RWPE1 (cell line): ENCODE measurements around the gene HOXD4.

ENCODE experiments used
- CTCF ChIA-PET: fragments of 350-600 bp; sonication (Branson Sonifier 250); formaldehyde crosslinking; extraction: SDS; loops from one replicate; lab custom pipeline; 2021; lab: Yijun Ruan, JAX
- POLR2A ChIA-PET: fragments of 400-600 bp; formaldehyde crosslinking; extraction: SDS; loops from one replicate; lab custom pipeline; 2020; ENCODE audit warnings: antibody characterized with exemption; ENCODE audit not compliant: low non-redundant PET; lab: Yijun Ruan, JAX
- DNase-seq: peaks from one replicate; pipeline ENCODE4 v3.0.0; 2012; ENCODE audit warnings: low spot score
- H3K27ac ChIP-seq: fragments of 450-650 bp; 2 replicates; pipeline ENCODE4 v1.5.1; 2017
- CTCF ChIP-seq: fragments of 450-650 bp; conservative IDR thresholded peaks from 2 replicates; pipeline ENCODE4 v1.5.1; 2017; ENCODE audit warnings: low read depth, mild to moderate bottlenecking

The HOXD4 gene

GRCh38 chr2:176117823-176118371 is 33.5 kb upstream of the HOXD4 start:
- DNase-seq = no peak
- TF ChIP-seq CTCF = no peak
- H3K27ac ChIP-seq = peak overlapping the region; percentile 66; the same call in 1 of the 2 replicates
- ChIA-PET POLR2A (no interaction called here), CTCF (interaction anchor here (0.8 kb wide), 1 partner anchor 9 kb away, joined by 4 read pairs; no protein-coding TSS in a partner anchor)

- no peak for DNase-seq
- ChIA-PET CTCF (no interaction called here), POLR2A (no interaction called here)
- no peak overlapping the region for H3K27ac ChIP-seq
- TF ChIP-seq CTCF = no peak
These were observed 32.6 kb upstream of the HOXD4 start for GRCh38 chr2:176118601-176119339.

- no peak for TF ChIP-seq CTCF
- POLR2A ChIA-PET = interaction anchor here (0.7 kb wide), 1 partner anchor 14 kb away, joined by 3 read pairs; no protein-coding TSS in a partner anchor
- CTCF ChIA-PET = interaction anchor here (0.7 to 1.9 kb wide), 3 partner anchors 10 to 23 kb away, joined by 3 to 6 read pairs (median 3); no protein-coding TSS in a partner anchor
- DNase-seq = no peak
- no peak overlapping the region for H3K27ac ChIP-seq
These were observed 30.8 kb upstream of the HOXD4 start for GRCh38 chr2:176120364-176121189.

- no peak overlapping the region for H3K27ac ChIP-seq
- CTCF ChIA-PET = interaction anchor here (0.7 to 1.9 kb wide), 3 partner anchors 10 to 24 kb away, joined by 3 to 6 read pairs (median 3); no protein-coding TSS in a partner anchor
- no peak for TF ChIP-seq CTCF
- POLR2A ChIA-PET = no interaction called here
- no peak for DNase-seq
These were observed 29.9 kb upstream of the HOXD4 start for GRCh38 chr2:176121190-176122051.

GRCh38 chr2:176122052-176122682 is 29.2 kb upstream of the HOXD4 start:
- TF ChIP-seq CTCF = no peak
- no peak for DNase-seq
- no peak overlapping the region for H3K27ac ChIP-seq
- ChIA-PET CTCF (interaction anchor here (1.9 kb wide), 1 partner anchor 11 kb away, joined by 6 read pairs; no protein-coding TSS in a partner anchor), POLR2A (no interaction called here)
